SW480 (cell line): Measurements from ENCODE around the gene OXGR1.
"Not testable (repeated sequence)": the region's sequence is repeated elsewhere in the genome, so short reads cannot be mapped to it uniquely, and the experiment has no call there.

Experiments used
- DNase-seq: peaks from one replicate; pipeline ENCODE4 v3.0.0-alpha.2; 2016; ENCODE audit warnings: low spot score

Gene OXGR1

DNA sequence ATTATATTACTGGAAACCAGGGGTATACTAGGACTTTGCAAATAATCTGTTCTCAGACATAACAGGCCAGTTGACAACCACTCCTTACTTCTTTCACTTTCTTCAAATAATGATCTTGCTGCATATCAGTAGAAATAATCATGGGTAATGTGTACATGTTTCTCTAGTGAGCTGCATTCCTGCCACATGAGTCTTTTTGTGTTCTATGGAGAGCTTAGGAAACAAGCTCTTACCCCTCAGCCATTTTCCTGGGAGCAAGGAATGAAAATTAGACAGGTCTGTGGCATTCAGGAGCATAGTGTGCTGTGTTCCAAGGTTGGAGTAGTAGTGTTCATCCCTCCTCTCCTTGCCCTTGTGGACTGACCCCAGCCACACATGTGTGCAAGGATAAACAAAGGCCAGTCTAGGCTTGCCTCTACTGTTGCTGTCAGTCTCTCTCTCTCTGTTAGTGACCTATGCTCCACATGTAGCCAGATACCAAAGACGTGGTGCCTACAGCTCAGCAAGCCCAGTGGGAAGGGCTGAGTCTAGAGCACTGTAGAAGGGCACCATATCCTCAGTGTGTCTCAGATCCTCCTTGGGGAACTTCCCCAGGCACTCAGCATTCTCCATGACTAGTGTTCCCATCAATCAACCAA, 11.5 kb upstream of the OXGR1 start:
- no peak for DNase-seq

DNA sequence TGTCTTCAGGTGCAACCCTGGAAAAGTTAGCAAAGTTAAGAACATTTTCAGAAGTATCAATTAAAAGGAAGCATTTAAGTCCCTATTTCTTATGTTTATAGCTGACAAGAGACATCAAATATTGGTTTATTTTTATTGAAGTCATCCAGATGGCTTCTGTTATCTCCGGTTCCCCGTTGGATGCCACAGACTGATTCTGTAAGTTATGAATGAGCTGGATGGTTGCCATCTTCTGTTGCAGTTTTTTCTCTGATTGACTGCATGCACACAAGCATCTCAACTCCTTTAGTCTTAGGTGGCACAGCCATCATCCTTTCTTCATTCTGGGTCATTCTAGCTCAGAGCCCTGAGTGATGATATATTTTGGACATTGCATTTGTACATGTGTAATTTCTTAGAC, 10.6 kb upstream of the OXGR1 start:
- DNase-seq: no peak

DNA sequence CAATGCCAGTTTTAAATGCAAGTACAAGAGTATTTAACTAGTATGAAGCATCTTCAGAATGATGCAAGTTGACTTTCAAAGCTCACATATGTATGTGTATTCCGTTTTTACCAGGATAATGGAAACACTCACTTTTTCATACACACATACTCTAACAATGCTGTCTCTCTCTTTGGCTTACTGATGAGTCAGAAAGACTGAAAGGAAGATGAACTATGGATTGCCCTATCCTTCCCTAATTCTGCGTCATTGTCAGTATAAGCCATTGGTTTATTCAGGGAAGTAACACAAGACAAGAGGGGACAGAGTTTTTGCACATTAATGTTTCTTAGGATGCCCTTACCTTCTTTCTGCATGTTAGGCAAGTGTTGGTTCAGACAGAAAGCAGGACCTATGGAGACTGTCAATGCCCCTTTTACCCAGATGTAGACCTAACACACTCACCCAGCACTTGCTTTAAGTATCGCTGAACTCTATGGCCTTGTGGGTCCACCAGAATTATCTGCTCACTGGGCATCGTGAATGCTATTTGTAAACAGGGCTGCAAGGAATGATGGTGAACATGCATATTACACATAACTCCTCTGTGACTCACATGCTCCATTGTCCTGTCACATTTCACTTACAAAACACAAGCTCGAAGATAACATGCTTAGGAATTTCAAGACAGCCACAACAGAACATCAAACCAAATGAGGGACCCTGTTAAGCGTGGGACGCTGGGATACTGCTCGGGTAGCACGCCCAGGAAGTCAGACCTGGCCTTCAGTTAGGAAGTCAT, 10.0 kb upstream of the OXGR1 start:
- peak; percentile 87 for DNase-seq

DNA sequence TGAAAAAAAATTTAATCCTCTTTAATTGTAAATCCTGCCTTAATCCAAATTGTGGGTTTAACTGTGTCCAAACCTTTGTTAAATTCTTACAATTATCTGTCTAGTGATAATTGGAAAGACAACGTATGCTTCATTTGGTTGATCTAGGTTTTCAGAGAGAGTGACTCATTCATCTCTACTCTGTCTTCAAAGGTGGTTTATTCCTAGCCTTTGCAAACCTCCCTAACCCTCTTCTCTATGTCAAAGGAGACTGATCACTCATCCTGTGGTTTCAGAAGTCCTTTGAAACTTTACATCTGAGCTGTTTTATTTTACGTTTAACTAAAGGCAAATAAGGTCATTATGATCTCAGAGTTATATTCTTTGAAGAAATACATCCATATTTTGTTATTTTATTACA, 8.8 kb upstream of the OXGR1 start:
- DNase-seq: peak; percentile 73

DNA sequence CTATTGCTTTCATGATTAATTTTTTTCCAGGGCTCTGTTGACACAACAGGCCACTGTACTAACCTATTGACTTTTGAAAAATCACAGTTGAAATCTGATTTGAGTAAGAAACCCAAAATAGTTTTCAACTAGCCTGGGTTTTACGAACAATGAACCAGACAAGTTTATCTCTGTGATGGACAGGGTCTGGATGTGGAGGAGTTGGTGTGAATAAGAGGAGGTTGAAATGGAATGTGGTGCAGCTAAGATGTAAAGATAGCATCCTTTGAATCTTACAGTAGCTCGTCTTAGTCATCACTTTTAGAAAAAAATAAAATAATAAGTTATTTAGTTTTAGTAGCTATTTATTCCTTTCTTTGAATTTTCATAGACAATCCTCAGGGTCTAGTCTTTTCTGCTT, 8.3 kb upstream of the OXGR1 start:
- no peak for DNase-seq

DNA sequence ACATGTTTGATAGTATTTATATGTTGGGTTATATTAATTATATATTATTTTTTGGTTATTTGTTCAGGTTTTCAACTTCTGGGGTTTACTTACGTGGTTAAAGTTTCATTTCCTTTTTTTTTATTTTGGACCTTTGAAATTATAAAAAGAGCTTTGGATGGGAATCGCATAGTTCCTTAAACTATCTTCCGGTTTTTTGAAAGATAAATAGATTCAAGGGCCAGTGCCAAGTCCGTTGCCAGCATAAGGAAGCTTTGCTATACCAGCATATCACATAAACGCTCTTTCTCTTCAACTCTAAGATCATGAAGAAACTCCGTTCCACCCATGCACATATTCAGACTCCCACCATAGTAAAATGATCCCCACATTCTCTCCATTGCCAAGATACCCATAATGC, 7.4 kb upstream of the OXGR1 start:
- no peak for DNase-seq

DNA sequence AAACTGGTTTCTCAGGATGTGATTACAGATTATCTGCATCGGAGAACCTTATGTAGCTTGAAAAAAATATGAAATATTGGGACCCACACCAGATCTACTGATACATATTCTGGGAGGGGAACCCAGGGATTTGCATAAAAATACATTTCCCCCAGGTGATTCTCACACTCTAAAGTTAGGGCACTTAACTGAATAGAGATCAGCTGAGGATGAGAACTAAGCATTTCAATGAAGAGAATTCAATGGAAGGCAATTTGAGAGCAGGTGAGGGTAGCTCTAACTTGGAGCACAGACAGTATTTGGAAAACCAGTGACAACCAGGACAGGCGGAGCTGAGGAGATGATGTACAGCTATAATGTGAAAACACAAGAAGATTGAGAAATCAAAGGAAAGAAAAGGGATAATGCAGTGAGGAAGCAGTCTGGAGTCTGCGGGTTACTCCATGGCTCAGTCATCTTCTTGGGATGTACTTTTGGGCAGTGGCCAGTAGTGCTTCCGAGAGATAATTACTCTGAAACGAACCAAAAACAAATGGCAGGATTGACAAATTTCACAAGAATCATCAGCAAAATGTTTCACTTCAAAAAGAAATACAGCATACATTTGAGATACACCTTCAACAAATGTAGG, 6.1 kb upstream of the OXGR1 start:
- no peak for DNase-seq

DNA sequence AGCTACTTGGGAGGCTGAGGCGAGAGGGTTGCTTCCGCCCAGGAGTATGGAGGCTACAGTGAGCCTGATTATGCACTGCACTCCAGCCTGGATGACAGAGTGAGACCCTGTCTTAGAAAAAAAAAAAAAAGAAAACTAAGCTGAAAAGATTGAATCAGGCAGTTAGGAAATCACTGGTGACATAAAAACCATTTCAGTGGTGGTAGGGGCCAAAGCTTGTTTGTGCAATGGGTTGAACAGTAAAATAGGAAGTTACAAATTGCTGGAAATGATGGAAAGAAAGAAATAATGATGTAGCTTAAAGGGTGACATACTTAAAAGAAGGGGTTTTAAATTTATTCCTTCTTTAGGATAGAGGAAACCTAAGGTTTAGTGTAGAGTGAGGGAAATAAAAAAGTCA, 4.8 kb upstream of the OXGR1 start:
- DNase-seq: no peak

DNA sequence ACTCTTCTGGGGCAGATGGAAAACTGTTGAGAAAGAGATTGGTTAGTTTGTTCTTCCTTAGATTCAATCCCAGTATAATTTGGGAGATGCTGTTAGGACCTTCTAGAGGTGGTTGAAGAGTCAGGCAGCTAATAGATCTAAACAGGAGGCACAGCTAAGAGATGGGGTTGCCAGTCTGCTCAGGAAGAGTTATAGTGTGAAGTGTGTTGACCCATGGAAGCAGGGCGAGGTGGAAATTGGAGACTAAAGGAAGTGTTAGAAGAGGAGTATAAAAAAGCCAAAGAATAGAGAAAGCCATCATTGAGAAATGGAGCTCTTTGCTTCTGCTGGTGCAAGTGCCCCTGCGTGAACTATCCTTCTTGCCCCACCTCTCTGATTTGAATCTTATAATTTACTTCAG, 3.8 kb upstream of the OXGR1 start:
- DNase-seq: no peak

DNA sequence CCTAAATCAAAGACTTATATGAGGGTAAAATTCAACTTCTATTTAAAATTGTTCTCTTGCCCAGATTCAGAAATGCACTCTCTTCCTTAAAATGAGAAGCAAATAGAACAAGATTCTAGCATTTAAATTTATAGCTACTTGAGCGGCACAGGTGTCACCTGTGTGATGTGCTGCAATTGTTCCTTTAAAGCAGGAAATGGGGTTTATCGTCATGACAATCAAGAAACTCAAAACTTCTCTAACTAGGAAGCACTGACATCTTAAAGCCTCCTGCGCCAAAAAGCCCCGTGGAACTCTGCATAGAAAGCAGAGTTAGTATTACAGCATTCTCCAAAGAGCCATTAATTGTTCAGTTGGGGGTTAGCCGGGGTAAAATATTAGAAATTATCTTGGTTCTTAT, 2.6 kb upstream of the OXGR1 start:
- DNase-seq: no peak

DNA sequence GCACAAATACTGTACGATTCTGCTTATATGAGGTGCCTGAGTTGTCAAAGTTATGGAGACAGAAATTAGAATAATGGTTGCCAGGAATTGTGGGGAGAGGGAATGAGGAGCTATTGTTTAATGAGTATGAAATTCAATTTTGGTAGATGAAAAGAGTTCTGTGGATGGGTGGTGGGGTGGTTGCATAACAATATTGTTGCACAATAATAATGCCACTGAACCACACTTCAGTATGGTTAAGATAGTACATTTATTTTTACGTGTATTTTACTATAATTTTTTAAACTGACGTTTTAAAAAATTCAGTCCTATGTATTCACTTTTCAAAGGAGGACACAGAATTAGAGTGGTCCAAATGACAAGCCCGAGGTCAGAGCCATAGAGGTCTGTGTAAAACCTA, 1.8 kb upstream of the OXGR1 start:
- no peak for DNase-seq

DNA sequence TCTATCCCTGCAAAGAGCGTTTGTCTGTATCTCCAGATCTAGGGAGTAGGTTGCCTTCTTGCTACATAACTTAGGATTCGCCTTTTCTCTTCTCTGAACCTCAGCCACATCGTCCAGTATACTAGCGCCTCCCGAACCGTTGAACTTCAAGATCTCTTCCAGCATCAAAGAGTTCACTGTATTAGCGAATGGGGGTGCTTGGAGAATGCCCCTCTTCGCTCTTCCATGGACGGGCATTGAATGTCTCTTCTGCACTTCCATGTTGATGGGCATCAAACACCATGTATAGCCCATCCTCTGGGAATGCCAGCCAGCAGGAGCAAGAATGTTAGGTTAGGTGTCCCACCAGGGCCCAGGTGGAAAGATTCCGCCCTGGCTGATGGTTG, 575 bp upstream of the OXGR1 start:
- no peak for DNase-seq

DNA sequence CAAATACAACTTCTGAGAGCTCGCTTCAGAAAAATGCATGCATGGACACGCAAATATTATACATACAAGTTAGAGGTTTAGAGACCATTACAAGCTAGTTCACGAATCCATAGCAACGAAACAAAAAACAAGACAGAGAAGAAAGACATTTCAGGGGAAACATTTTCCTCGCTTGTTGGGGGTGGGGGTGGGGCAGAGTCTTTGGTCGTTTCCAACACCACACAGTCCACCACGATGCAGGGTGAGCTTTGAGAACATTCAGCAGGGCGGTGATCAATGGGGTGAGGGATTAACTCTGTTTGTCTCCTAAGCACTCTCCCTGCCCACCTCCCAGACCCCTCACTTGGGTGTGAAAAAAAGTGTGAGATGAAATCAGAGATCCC, 651 bp downstream of the OXGR1 start:
- no peak for DNase-seq

DNA sequence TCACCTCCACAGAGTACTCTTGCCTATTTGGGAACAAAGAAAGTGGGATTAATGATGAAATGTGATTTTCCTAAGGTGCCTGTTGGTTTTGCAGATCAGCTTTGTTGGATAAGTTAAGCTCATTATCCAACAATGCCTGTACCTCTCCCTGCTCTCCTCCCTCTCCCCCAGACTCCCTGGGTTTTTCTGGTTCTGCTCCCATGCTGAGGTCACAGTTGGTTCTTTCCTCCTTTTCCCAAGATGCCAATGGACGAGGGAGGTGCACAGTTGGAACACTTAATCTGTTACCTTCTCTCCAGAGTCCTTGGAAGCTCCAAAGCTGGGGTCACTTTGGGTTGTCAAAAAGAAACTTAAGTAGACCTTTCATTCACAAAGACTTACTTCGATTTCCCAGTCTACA, 1.6 kb downstream of the OXGR1 start:
- DNase-seq: no peak

DNA sequence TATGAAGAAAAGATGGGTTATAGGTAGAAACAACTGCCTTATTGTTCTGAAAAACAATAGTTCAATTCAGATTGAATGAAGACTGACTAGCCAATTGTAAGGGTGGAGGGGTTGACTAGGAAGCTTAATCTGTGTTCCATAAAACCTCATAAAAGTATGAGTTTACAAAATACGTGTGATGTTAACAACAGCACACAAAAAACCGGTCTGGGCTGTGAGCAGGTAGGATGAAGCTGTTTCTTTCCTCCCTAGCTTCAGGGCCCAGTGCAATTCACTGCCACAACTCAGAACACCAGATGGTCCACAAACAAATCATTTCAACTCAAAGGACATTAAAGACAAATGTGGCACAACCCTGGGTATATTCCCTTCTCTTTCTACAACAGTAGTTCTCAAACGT, 3.2 kb downstream of the OXGR1 start:
- DNase-seq: no peak

DNA sequence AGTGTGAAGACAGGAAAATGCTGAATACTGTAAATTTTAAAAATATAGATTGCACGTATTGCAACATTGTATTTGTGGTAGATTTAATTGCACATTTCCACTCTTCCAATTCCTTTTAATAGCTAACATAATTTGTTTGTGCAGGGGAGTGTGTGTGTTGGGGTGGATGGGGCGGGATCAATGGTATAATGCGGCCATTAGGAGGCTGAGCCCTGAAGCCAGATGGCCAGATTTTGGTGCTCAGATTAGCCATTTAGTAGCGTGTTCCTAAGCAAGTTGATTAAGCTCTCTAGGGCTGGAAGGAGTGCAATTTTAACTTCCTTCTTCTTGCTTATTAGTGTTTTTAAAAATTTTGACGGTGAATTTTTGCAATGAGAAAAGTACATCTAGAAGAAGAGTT, 5.8 kb downstream of the OXGR1 start:
- no peak for DNase-seq

DNA sequence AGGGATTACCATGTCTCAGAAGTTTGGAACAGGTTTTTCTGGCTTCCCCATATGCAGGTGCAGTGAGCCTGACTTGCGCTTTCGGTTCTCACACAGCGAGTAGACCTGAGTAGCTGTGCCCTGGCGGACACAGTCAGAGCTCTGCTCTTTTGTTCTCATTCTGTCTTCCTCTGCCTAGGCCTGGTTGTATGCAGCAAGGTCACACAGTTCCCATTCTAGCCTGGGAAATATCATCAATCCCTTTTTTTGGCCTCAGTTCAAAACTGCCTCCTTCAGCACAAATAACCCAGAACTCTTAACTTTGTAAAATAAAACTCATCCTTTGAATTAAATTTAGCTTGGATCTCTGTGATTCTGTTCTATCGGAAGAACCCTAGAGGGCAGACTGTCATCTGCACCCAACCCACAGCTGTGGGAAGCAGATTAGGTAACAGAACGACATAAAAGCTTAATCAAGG, 10.2 kb downstream of the OXGR1 start:
- peak; percentile 33 for DNase-seq

DNA sequence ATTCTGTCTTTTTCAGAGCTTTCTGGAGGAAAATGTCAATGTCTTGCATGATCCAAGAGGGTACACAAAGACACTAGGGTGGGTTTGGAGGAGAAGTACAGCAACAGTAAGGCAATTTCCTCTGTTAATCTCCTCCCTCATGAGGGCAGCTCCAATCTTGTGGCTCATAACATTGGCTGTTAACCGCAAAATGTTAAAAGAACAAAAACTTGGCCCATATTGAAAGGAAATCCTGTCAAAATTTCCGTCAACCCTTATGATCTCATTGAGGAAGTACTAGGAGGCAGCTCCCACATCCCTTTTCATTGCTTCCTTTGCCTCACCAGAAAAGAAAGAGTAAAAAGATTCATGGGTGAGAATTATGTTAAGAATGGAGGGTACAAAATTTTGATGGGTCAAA, 11.6 kb downstream of the OXGR1 start:
- no peak for DNase-seq

DNA sequence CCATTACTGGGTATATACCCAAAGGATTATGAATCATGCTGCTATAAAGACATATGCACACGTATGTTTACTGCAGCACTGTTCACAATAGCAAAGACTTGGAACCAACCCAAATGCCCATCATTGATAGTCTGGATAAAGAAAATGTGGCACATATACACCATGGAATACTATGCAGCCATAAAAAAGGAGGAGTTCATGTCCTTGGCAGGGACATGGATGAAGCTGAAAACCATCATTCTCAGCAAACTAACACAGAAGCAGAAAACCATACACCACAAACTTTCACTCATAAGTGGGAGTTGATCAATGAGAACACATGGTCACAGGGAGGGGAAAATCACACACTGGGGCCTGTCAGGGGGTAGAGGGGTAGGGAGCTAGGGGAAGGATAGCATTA, 14.4 kb downstream of the OXGR1 start:
- not testable (repeated sequence) for DNase-seq

DNA sequence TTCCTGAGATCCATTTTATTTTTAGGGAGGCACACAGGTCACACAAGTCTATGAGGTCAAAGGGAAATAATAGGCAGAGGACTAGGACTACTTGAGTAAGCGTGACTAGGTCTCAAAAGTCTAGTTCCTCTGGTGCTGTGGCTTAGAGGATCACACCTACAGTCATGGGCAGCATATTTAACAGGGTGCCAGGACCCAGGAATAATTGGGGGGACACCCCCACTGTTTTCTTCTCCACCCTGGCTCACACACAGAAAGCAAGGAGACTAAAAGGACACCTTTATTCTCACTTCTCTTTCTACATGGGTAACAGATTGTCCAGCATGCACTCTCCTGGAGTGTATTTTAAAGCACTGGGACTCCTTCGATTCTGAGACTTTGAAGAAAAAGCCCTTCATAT, 26.2 kb downstream of the OXGR1 start:
- no peak for DNase-seq

DNA sequence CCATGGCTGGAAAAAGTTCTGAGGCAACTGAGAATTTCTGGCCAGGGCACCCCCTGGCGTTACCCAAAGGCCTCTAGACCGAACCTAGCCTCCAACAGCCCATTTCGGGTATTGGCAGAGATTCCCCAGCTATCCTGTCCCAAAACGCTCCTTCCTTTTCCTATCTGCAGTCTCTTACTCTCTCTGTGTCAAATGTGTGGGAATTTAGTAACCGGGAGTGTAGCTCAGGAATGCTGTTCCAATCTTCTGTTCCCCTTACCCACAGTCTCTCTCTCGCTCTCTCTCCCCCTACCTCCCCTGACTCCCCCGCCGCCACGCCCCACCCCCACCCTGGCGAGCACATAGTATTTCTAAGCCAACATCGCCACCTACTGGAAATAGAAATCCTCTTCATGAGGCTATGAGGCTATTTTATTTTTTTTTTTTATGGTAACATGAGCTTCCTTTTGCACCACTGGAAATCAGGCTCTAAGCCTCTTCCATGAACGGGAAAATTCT, 27.0 kb downstream of the OXGR1 start:
- DNase-seq: no peak

DNA sequence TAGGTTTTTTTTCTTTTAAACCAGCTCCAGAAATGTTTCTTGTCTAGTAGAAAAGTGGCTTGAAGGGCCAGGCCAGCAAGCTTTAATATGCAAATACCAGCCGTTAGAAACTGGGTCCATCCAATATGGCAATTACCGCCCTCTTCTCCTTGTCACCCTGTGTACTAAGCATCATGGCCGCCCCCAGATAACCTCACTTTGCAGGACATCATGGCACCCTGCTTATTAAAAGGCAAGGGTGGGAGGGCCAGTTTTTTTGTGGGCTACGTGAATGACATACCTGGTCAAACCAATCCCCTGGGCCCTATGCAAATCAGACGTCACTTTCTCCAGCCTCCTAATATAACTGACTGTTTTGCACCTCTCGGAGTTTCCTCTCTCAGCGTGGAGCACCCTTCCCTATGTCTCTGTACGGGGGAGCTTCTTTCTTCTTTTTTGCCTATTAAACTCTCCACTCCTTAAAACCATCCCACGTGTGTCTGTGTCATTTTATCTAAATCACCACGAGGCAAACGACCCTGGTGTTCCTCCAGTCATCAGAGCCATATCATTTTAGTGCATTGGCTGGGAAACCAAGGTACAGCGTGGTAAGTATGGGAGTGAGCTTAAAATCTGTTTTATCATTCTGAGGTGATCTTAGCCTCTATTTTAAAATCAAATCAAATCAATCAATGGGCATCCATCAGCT, 27.7 kb downstream of the OXGR1 start:
- DNase-seq: no peak
